GM19238 (cell line): Measurements from ENCODE around the gene FOXI1.
"Not testable (repeated sequence)": the region's sequence is repeated elsewhere in the genome, so short reads cannot be mapped to it uniquely, and the experiment has no call there.

Experiments
- DNase-seq: peaks from one replicate; pipeline ENCODE4 v3.0.0; 2011; ENCODE audit warnings: low spot score; ENCODE audit not compliant: insufficient read length

Gene FOXI1

GRCh38 chr5:170126061-170126460, 20.4 kb downstream of the FOXI1 start:
- DNase-seq, result no peak

GRCh38 chr5:170126626-170127025, 20.9 kb downstream of the FOXI1 start:
- no peak for DNase-seq

GRCh38 chr5:170131235-170131634, 25.5 kb downstream of the FOXI1 start:
- no peak for DNase-seq

DNA sequence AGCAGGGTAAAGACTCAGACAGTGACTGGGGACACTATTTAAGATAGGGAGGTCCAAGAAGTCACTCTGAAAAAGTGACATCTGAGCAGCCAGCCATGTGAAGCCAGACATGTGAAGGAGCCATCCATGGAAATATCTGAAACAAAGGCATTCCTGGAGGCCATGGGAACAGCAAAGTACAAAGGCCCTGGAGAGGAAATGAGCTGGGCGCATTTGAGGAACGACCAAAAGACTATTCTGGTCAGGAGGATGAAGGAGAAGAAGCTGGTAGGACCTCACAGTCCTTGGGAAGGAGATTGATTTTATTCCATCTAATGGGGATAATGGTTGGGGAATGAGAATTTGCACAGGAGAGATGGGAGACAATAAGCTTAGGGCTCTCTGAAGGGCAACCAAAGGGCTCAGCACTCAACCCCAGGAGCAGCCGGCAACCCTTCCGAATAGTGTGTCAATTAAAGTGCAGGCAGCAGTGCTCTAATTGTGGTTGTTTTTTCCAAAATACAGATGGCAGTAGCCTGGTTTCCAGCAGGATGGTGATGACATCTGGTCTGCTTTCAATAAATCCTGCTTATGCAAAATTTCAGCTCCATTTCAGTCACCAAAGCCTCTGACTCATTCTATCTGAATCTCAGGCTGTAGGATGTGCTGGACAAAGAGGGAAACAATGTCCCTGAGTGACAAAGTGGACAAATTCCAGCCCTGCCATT, 26.7 kb downstream of the FOXI1 start:
- DNase-seq, result no peak

- DNase-seq, result no peak
These were observed 27.3 kb downstream of the FOXI1 start for GRCh38 chr5:170132976-170133448.

GRCh38 chr5:170135796-170136490, 30.2 kb downstream of the FOXI1 start:
- no peak for DNase-seq

- no peak for DNase-seq
These were observed 30.8 kb downstream of the FOXI1 start for GRCh38 chr5:170136506-170136905.

GRCh38 chr5:170137694-170138214, 32.1 kb downstream of the FOXI1 start:
- no peak for DNase-seq

DNA sequence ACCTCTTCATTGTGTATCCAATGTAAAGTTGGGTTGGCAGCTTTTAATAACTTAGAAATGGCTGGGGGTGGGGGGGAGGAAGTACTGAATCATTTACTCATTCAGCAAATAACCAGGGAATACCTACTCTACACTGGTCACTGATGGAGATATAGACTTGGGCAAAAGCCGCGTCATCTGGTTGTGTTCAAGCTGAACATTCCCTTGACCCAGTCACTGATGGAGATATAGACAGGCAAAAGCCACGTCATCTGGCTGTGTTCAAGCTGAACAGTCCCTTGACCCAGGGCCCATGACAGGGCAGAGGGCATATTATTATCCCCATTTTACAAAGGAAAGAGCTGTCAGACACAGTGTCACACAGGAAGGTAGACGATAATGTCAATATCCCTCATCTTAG, 32.6 kb downstream of the FOXI1 start:
- no peak for DNase-seq

GRCh38 chr5:170139786-170140335, 34.2 kb downstream of the FOXI1 start:
- DNase-seq, result no peak

GRCh38 chr5:170141196-170141595, 35.5 kb downstream of the FOXI1 start:
- DNase-seq, result not testable (repeated sequence)

DNA sequence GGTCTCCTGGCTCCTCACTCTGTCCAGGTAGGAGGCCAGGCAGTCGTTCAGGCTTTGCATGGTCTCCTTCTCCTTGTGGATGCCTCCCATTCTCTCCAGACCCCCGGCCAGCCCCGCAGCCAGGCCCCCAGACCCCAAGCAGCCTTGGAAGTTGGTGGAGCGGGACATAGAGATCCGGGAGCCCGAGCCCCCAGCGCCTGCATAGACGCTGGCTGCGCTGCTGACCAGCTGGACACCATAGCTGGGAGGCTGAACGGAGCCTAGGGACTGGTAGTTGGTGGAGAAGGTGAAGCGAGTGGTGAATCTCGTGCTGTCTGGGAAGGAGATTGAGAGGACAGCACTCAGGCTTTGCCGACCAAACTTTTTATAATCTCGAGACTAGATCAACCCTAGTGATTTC, 35.9 kb downstream of the FOXI1 start:
- no peak for DNase-seq

- DNase-seq, result no peak
These were observed 36.5 kb downstream of the FOXI1 start for GRCh38 chr5:170142196-170142595.

DNA sequence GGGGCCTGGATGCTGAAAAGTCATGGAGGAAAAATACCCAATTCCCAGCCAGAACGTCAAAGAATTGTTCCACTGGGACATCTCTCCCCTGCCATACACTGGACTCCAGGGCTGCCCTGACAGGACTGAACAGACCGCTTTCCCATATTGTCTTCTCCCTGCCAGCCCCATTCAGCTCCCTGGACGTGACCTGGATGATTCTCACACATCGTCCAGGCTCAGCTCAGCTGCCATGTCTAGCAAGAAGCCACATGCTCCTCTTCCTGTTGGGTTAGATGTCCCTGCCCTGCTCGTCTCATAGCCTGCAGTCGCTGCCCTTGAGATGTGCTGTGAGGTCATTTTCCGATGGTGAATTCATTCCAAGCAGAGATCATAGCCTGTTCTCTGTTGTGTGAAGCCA, 37.4 kb downstream of the FOXI1 start:
- no peak for DNase-seq

GRCh38 chr5:170143710-170144109, 38.0 kb downstream of the FOXI1 start:
- DNase-seq, result no peak

- DNase-seq, result no peak
These were observed 38.8 kb downstream of the FOXI1 start for GRCh38 chr5:170144286-170145023.

- DNase-seq, result no peak
These were observed 39.8 kb downstream of the FOXI1 start for GRCh38 chr5:170145462-170145861.

DNA sequence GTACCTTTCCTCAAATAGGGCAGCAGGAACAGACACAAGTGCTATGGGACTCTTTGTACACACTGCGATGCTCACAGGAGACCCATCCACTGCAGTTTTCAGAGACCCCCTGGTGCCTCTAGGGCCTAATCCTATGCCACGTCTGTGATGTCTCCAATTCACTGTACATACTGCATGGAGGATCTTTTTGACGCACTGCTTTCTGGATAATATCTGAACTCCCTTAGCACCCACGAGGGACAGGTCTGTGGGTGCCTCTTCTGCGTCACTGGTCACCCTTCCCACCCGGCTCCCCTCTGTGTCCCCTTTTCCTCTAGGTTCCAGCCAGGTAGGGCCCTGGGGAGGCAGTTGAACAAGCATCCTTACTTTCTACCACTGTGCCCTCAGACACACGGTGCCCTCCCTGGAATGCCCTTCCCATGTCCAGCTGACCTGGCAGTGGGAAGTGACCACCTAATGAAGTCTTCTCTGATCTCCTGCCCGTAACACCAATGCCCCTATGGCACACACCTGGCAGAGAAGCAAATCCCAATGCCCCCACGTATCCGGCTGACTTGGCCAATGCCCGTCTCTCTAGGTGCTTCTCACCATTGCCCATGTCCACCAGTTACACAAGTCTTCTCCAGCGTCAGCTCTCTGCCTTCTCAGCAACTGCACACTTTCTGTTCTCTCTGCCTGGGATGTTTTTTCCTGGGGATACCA, 41.5 kb downstream of the FOXI1 start:
- DNase-seq, result no peak

DNA sequence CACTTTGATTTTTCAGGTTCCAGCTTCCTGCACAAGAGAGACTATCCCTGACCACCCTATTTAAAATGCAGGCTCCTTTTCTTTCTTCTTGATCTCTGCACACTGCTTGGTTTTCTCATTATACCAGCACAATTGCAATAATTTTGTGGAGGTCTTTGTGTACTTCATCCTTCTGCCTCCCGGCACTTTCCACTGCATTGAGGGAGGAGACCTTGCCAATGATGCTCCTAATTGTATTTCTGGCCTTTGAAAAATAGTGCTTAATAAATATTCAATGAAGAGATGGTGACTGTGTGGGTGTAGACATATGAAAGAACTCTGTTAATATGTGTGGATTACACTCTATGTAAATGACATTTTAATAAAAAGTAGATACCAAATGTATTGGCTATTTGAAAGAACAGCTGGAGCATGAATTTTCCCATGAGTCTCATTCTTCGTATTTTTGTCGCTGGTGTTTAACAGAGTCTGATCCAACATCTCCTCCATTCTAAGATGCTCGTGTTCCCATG, 42.1 kb downstream of the FOXI1 start:
- DNase-seq, result no peak

- DNase-seq, result no peak
These were observed 42.9 kb downstream of the FOXI1 start for GRCh38 chr5:170148430-170149205.
